Measurements from ENCODE around the gene TEX14. TPM values are rescaled to one million over a fixed set of nuclear protein-coding genes. Genes with fewer than 3 reads are reported as not detected.

TEX14 gene
- polyA plus RNA-seq, 1 donor (not counting 4 experiments of a cell fraction or from before 2014, with no cell fraction given), result 0.16 TPM

DNA sequence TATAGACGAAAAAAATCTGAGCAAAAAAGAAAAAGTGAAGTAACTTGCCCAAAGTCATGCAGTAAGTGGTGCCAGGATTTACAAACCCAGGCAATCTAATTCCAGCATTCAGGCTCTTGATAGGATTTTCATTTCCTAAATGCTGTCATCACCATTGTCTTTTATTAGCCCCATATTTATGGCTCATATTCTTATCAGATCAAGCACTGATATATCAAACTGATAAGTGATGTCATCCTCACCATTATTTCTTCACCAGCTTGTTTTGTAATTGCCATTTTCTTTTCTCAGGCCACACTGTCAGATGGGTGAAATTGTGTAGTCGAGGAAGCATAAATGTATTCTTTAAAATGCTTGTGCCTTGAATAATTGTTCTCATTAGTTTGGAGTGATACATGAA lies 1.9 kb upstream of the TEX14 start:
- dilution Hi-C loops (cut with MboI; ENCODE audit: extremely low pct_ligation_motif_present, low sequenced_read_pairs), result no loop called here
- peaks cover 0 to 7% of the 10 kb centered on the region in 2 experiments for H3K36me3 ChIP-seq (ENCODE audit: control insufficient read depth in 2 of 2, extremely low read depth in 1 of 2, insufficient read depth in 2 of 2, low read length in 2 of 2)
- H3K4me3 ChIP-seq (ENCODE audit: control insufficient read depth in 2 of 3, extremely low read depth in 1 of 3, insufficient read depth in 2 of 3, low read depth in 1 of 3, low read length in 3 of 3), result peak overlapping the region in 2 of 3 experiments; percentile 84 to 89
- peaks cover 17% of the 10 kb centered on the region for H3K79me2 ChIP-seq (ENCODE audit: control insufficient read depth, insufficient read depth, low read length)
- H3K27ac ChIP-seq (ENCODE audit: control insufficient read depth, insufficient read depth, low read length), result peak overlapping the region; percentile 17
- no peak overlapping the region for H2AFZ ChIP-seq (ENCODE audit: control insufficient read depth, low read length)
- FAIRE-seq (no peak), DNase-seq (ENCODE audit: low read depth, low spot score) (no peak)
- H3K9ac ChIP-seq (ENCODE audit: control insufficient read depth, extremely low read depth, insufficient read depth, low read length), result peak overlapping the region; percentile 74
- no peaks in the 10 kb centered on the region for H3K27me3 ChIP-seq (ENCODE audit: control insufficient read depth, extremely low read depth, insufficient read depth, low read length)
- TF ChIP-seq, protein P1, sequence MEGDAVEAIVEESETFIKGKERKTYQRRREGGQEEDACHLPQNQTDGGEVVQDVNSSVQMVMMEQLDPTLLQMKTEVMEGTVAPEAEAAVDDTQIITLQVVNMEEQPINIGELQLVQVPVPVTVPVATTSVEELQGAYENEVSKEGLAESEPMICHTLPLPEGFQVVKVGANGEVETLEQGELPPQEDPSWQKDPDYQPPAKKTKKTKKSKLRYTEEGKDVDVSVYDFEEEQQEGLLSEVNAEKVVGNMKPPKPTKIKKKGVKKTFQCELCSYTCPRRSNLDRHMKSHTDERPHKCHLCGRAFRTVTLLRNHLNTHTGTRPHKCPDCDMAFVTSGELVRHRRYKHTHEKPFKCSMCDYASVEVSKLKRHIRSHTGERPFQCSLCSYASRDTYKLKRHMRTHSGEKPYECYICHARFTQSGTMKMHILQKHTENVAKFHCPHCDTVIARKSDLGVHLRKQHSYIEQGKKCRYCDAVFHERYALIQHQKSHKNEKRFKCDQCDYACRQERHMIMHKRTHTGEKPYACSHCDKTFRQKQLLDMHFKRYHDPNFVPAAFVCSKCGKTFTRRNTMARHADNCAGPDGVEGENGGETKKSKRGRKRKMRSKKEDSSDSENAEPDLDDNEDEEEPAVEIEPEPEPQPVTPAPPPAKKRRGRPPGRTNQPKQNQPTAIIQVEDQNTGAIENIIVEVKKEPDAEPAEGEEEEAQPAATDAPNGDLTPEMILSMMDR (optimal IDR thresholded peaks at IDR 0.05 in 1 of 3, IDR thresholded peaks at IDR 0.05 in 1 of 3, conservative IDR thresholded peaks at IDR 0.05 in 1 of 3; ENCODE audit: extremely low read depth in 1 of 3, insufficient read depth in 2 of 3, low read length in 3 of 3), result no peak
- no peak for TF ChIP-seq EZH2 (IDR thresholded peaks at IDR 0.05; ENCODE audit: low read length)
- H3K4me2 ChIP-seq (ENCODE audit: control insufficient read depth, extremely low read depth, insufficient read depth, low read depth, low read length), result peak overlapping the region; percentile 94
- H4K20me1 ChIP-seq (ENCODE audit: control insufficient read depth, extremely low read depth, insufficient read depth, low read length), result no peaks in the 10 kb centered on the region
- H3K9me1 ChIP-seq (ENCODE audit: control insufficient read depth, extremely low read depth, insufficient read depth, low read length), result no peaks in the 10 kb centered on the region
- no peaks in the 10 kb centered on the region for H3K9me3 ChIP-seq (ENCODE audit: control insufficient read depth, low read depth, low read length)
- peaks cover 17% of the 10 kb centered on the region for H3K4me1 ChIP-seq (ENCODE audit: control insufficient read depth, extremely low read depth, insufficient read depth, low read length)

DNA sequence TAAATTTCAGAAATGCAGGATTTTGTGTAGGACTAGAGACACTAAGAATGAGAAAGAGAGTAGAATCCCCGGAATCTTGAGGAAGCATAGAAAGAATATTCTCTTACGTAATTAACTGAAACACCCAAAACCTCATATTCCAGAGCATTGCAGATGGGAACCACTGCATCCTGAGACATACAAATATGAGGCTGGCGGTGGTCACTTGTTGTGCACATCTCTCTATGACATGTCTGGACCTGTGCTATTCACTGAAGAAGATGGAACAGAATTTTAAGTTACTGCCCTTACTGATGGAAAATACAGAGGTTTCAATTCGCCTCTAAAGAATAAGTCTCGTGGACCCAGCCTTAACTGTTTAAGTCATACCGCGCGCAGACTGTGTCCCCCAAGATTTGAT lies 1.4 kb upstream of the TEX14 start:
- DNase-seq (ENCODE audit: low read depth, low spot score), result no peak

More for the DNA sequence above, 1.4 kb upstream of the TEX14 start:
- peaks cover 17% of the 10 kb centered on the region for H3K4me1 ChIP-seq (ENCODE audit: control insufficient read depth, extremely low read depth, insufficient read depth, low read length)
- no peak for FAIRE-seq
- peak overlapping the region; percentile 94 for H3K4me2 ChIP-seq (ENCODE audit: control insufficient read depth, extremely low read depth, insufficient read depth, low read depth, low read length)
- H3K27me3 ChIP-seq (ENCODE audit: control insufficient read depth, extremely low read depth, insufficient read depth, low read length), result no peaks in the 10 kb centered on the region
- dilution Hi-C loops (cut with MboI; ENCODE audit: extremely low pct_ligation_motif_present, low sequenced_read_pairs), result no loop called here
- TF ChIP-seq, protein P1 (optimal IDR thresholded peaks at IDR 0.05 in 1 of 3, IDR thresholded peaks at IDR 0.05 in 1 of 3, conservative IDR thresholded peaks at IDR 0.05 in 1 of 3; ENCODE audit: extremely low read depth in 1 of 3, insufficient read depth in 2 of 3, low read length in 3 of 3), result no peak
- no peak for TF ChIP-seq EZH2 (IDR thresholded peaks at IDR 0.05; ENCODE audit: low read length)
- peak overlapping the region; percentile 77 for H2AFZ ChIP-seq (ENCODE audit: control insufficient read depth, low read length)
- H3K9me3 ChIP-seq (ENCODE audit: control insufficient read depth, low read depth, low read length), result no peaks in the 10 kb centered on the region
- H3K79me2 ChIP-seq (ENCODE audit: control insufficient read depth, insufficient read depth, low read length), result peaks cover 17% of the 10 kb centered on the region
- peak overlapping the region; percentile 77 for H3K27ac ChIP-seq (ENCODE audit: control insufficient read depth, insufficient read depth, low read length)
- no peaks in the 10 kb centered on the region for H3K9me1 ChIP-seq (ENCODE audit: control insufficient read depth, extremely low read depth, insufficient read depth, low read length)
- H3K9ac ChIP-seq (ENCODE audit: control insufficient read depth, extremely low read depth, insufficient read depth, low read length), result peak overlapping the region; percentile 74
- H3K36me3 ChIP-seq (ENCODE audit: control insufficient read depth in 2 of 2, extremely low read depth in 1 of 2, insufficient read depth in 2 of 2, low read length in 2 of 2), result peaks cover 0 to 7% of the 10 kb centered on the region in 2 experiments
- no peaks in the 10 kb centered on the region for H4K20me1 ChIP-seq (ENCODE audit: control insufficient read depth, extremely low read depth, insufficient read depth, low read length)
- H3K4me3 ChIP-seq (ENCODE audit: control insufficient read depth in 2 of 3, extremely low read depth in 1 of 3, insufficient read depth in 2 of 3, low read depth in 1 of 3, low read length in 3 of 3), result peak overlapping the region; percentile 48 to 89 (median 84)

Measured in keratinocyte (primary cell).